ENCODE data around the gene CFAP410.
A peak's percentile ranks its signal among the peaks of the same experiment; 100 is the strongest.

CFAP410 gene

DNA sequence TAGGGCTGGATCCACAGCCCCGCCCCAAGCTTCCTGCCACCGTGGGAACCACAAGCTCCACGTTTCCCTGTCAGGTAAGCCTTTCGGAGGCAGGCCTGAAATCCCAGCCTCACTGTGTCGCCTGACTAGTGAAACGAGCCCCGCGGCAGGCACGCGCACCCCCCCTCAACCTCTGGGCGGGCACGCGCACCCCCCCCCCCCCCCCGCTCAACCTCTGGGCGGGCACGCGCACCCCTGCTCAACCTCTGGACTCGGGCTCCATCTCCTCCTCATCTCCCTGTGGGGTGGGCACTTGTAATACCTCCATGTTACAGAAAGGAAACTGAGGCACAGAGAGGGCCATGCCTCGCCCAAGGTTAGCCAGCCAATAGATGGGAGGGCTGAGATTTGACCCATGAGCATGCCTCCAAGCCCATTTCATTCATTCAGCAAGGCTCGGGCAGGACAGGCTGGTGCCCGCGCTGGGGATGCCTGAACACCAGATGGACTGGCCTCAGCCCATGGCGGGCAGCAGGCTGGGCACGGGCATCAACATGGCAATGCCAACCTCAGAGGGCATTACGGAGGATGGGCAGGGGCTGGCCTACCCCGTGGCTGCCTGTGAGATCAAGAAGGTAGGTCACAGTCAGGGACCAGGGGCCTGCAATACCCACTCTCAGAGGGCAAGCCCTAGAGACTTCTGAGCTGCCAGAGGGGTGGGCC lies 4.7 kb downstream of the CFAP410 start:
- peaks cover 6% of the 10 kb centered on the region for H3K79me1 ChIP-seq (ENCODE audit: low read length)
- H3K27me3 ChIP-seq (ENCODE audit: insufficient read depth, low read length), result no peaks in the 10 kb centered on the region
- no peak overlapping the region for H4K91ac ChIP-seq (ENCODE audit: low read depth, low read length)
- H3K9ac ChIP-seq (ENCODE audit: low read length), result no peak overlapping the region
- H2AFZ ChIP-seq (ENCODE audit: insufficient read depth, low read length, poor library complexity), result no peak overlapping the region
- H3K18ac ChIP-seq (ENCODE audit: low read length), result no peak overlapping the region
- H3K14ac ChIP-seq (ENCODE audit: low read length), result no peak overlapping the region
- H3K27ac ChIP-seq (ENCODE audit: low read depth, low read length), result no peak overlapping the region
- H2BK120ac ChIP-seq (ENCODE audit: insufficient read depth, low read length, poor library complexity), result no peak overlapping the region
- no peak overlapping the region for H3K4me3 ChIP-seq (ENCODE audit: low read depth, low read length)
- no peak overlapping the region for H4K8ac ChIP-seq (ENCODE audit: low read depth, low read length)
- H3K23ac ChIP-seq (ENCODE audit: low read length), result no peak overlapping the region
- peaks cover 8 to 11% of the 10 kb centered on the region in 2 experiments for H3K36me3 ChIP-seq (ENCODE audit: control insufficient read depth in 1 of 2, insufficient read depth in 2 of 2, low read length in 2 of 2)
- no peaks in the 10 kb centered on the region for H3K9me3 ChIP-seq (ENCODE audit: insufficient read depth, low read depth, low read length)
- H2BK5ac ChIP-seq (ENCODE audit: low read depth, low read length, poor library complexity), result no peak overlapping the region
- H2BK12ac ChIP-seq (ENCODE audit: low read length), result no peak overlapping the region
- peak in 1 of 2 donors; percentile 34 for DNase-seq
- no peak overlapping the region for H2AK5ac ChIP-seq (ENCODE audit: low read length)
- H3K4me1 ChIP-seq (ENCODE audit: control insufficient read depth in 1 of 2, insufficient read depth in 2 of 2, low read length in 2 of 2), result peaks cover 4% of the 10 kb centered on the region in 2 experiments
- no peak overlapping the region for H4K12ac ChIP-seq (ENCODE audit: low read depth, low read length)
- H3K79me2 ChIP-seq (ENCODE audit: control insufficient read depth, insufficient read depth, low read length, poor library complexity), result peaks cover 4% of the 10 kb centered on the region
- H3K4ac ChIP-seq (ENCODE audit: low read depth, low read length), result no peak overlapping the region
- H3K4me2 ChIP-seq (ENCODE audit: low read length), result no peak overlapping the region
- WGBS (ENCODE audit: extremely low coverage, insufficient coverage, insufficient read length), result no CpG with 5 or more reads among the region's 26 CpGs

DNA sequence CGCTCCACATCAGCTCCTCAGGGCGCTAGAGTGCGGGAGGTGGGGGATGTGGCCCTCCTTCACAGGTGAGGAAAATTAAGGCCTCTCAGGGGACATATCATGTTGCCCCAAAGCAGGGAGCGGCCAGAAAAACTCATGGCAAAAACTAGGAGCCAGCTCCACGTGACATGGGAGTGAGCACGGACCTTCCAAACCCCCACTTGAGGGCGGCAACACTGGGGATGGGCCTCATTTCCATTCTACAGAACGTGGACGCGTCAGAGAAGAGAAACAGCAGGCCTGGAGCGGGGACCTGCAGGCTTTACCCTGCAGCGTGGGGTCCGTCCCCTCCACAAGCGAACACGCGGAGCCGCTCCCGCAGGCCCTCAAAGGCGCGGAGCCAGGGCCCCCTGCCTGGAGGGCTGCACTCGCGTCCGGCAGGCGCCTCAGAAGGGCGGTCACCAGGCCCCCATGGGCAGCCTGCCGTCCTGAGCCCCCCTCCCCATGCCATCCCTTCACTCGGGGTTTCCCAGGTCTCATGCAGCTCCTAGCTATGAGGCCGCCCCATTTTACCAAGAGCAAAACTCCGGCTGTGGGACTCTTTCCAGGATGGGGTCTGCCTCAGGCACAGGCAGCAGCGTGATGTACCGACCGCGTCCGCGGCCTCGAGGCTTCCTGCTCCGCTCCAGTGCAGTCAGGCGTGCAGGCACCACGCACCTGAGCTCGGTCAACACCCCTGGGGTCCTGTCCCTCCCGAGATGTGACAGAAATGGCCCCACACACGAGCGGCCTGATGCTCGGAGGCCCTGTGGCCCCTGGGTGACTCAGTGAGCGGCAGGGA lies 5.5 kb downstream of the CFAP410 start:
- no peak for DNase-seq
- Histone ChIP-seq H3K36me3 (ENCODE audit: control insufficient read depth in 1 of 2, insufficient read depth in 2 of 2, low read length in 2 of 2) (peaks cover 8 to 11% of the 10 kb centered on the region in 2 experiments), H4K12ac (ENCODE audit: low read depth, low read length) (no peak overlapping the region), H4K8ac (ENCODE audit: low read depth, low read length) (no peak overlapping the region), H3K18ac (ENCODE audit: low read length) (no peak overlapping the region), H3K23ac (ENCODE audit: low read length) (no peak overlapping the region), H3K14ac (ENCODE audit: low read length) (no peak overlapping the region), H3K9me3 (ENCODE audit: insufficient read depth, low read depth, low read length) (no peaks in the 10 kb centered on the region), H2AFZ (ENCODE audit: insufficient read depth, low read length, poor library complexity) (no peak overlapping the region), H2BK5ac (ENCODE audit: low read depth, low read length, poor library complexity) (no peak overlapping the region), H2BK120ac (ENCODE audit: insufficient read depth, low read length, poor library complexity) (no peak overlapping the region), H3K79me2 (ENCODE audit: control insufficient read depth, insufficient read depth, low read length, poor library complexity) (no peaks in the 10 kb centered on the region), H4K91ac (ENCODE audit: low read depth, low read length) (no peak overlapping the region), H3K9ac (ENCODE audit: low read length) (no peak overlapping the region), H3K27me3 (ENCODE audit: insufficient read depth, low read length) (no peaks in the 10 kb centered on the region), H3K4me3 (ENCODE audit: low read depth, low read length) (no peak overlapping the region), H2AK5ac (ENCODE audit: low read length) (no peak overlapping the region), H3K4me2 (ENCODE audit: low read length) (no peak overlapping the region), H3K4me1 (ENCODE audit: control insufficient read depth in 1 of 2, insufficient read depth in 2 of 2, low read length in 2 of 2) (peaks cover 4% of the 10 kb centered on the region in 2 experiments), H3K79me1 (ENCODE audit: low read length) (peaks cover 1% of the 10 kb centered on the region), H3K4ac (ENCODE audit: low read depth, low read length) (no peak overlapping the region), H3K27ac (ENCODE audit: low read depth, low read length) (no peak overlapping the region), H2BK12ac (ENCODE audit: low read length) (no peak overlapping the region)
- WGBS (ENCODE audit: extremely low coverage, insufficient coverage, insufficient read length), result no CpG with 5 or more reads among the region's 45 CpGs

- no peak overlapping the region for H3K4ac ChIP-seq (ENCODE audit: low read depth, low read length)
- no peaks in the 10 kb centered on the region for H3K27me3 ChIP-seq (ENCODE audit: insufficient read depth, low read length)
- H3K9ac ChIP-seq (ENCODE audit: low read length), result no peak overlapping the region
- no peak overlapping the region for H4K91ac ChIP-seq (ENCODE audit: low read depth, low read length)
- H4K12ac ChIP-seq (ENCODE audit: low read depth, low read length), result no peak overlapping the region
- H3K79me2 ChIP-seq (ENCODE audit: control insufficient read depth, insufficient read depth, low read length, poor library complexity), result no peaks in the 10 kb centered on the region
- no CpG with 5 or more reads among the region's 22 CpGs for WGBS (ENCODE audit: extremely low coverage, insufficient coverage, insufficient read length)
- H2BK12ac ChIP-seq (ENCODE audit: low read length), result no peak overlapping the region
- H2BK5ac ChIP-seq (ENCODE audit: low read depth, low read length, poor library complexity), result no peak overlapping the region
- no peak overlapping the region for H4K8ac ChIP-seq (ENCODE audit: low read depth, low read length)
- no peak overlapping the region for H3K14ac ChIP-seq (ENCODE audit: low read length)
- H3K4me3 ChIP-seq (ENCODE audit: low read depth, low read length), result no peak overlapping the region
- no peak overlapping the region for H2AK5ac ChIP-seq (ENCODE audit: low read length)
- no peak overlapping the region for H3K4me2 ChIP-seq (ENCODE audit: low read length)
- DNase-seq, result no peak
- H3K18ac ChIP-seq (ENCODE audit: low read length), result no peak overlapping the region
- H3K79me1 ChIP-seq (ENCODE audit: low read length), result no peaks in the 10 kb centered on the region
- no peaks in the 10 kb centered on the region for H3K9me3 ChIP-seq (ENCODE audit: insufficient read depth, low read depth, low read length)
- H3K27ac ChIP-seq (ENCODE audit: low read depth, low read length), result no peak overlapping the region
- no peak overlapping the region for H3K23ac ChIP-seq (ENCODE audit: low read length)
- H3K4me1 ChIP-seq (ENCODE audit: control insufficient read depth in 1 of 2, insufficient read depth in 2 of 2, low read length in 2 of 2), result no peaks in the 10 kb centered on the region
- H2BK120ac ChIP-seq (ENCODE audit: insufficient read depth, low read length, poor library complexity), result no peak overlapping the region
- no peak overlapping the region for H2AFZ ChIP-seq (ENCODE audit: insufficient read depth, low read length, poor library complexity)
- H3K36me3 ChIP-seq (ENCODE audit: control insufficient read depth in 1 of 2, insufficient read depth in 2 of 2, low read length in 2 of 2), result peaks cover 8 to 11% of the 10 kb centered on the region in 2 experiments
Measured at GRCh38 chr21:44332965-44333364, 6.2 kb downstream of the CFAP410 start.

DNA sequence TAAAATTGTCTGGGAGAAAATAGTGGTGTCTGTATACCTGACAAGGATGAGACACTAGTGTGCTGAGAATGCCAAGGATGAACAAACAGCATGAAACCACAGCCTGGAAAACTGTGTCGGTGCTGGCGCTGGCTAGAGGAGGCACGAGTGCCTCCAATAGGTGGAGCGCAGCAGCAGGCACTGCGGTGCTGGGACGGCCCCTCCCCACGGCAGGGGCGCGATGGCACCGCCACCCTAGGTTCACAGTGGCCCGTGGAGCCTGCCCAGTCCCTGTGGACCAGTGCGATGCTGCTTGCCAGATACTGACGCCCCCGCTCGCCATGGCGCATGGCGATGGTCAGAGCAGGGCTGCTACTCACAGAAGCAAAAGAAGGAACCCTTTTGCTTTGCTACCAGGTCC lies 6.8 kb downstream of the CFAP410 start:
- Histone ChIP-seq H3K9me3 (ENCODE audit: insufficient read depth, low read depth, low read length) (no peaks in the 10 kb centered on the region), H3K4me2 (ENCODE audit: low read length) (no peak overlapping the region), H3K9ac (ENCODE audit: low read length) (no peak overlapping the region), H2BK12ac (ENCODE audit: low read length) (no peak overlapping the region), H3K36me3 (ENCODE audit: control insufficient read depth in 1 of 2, insufficient read depth in 2 of 2, low read length in 2 of 2) (peaks cover 12 to 17% of the 10 kb centered on the region in 2 experiments), H4K91ac (ENCODE audit: low read depth, low read length) (no peak overlapping the region), H3K18ac (ENCODE audit: low read length) (no peak overlapping the region), H3K27me3 (ENCODE audit: insufficient read depth, low read length) (no peaks in the 10 kb centered on the region), H4K8ac (ENCODE audit: low read depth, low read length) (no peak overlapping the region), H3K14ac (ENCODE audit: low read length) (no peak overlapping the region), H3K79me2 (ENCODE audit: control insufficient read depth, insufficient read depth, low read length, poor library complexity) (no peaks in the 10 kb centered on the region), H2AFZ (ENCODE audit: insufficient read depth, low read length, poor library complexity) (no peak overlapping the region), H3K27ac (ENCODE audit: low read depth, low read length) (no peak overlapping the region), H3K4ac (ENCODE audit: low read depth, low read length) (no peak overlapping the region), H2BK5ac (ENCODE audit: low read depth, low read length, poor library complexity) (no peak overlapping the region), H3K4me3 (ENCODE audit: low read depth, low read length) (no peak overlapping the region), H2BK120ac (ENCODE audit: insufficient read depth, low read length, poor library complexity) (no peak overlapping the region), H4K12ac (ENCODE audit: low read depth, low read length) (no peak overlapping the region), H3K4me1 (ENCODE audit: control insufficient read depth in 1 of 2, insufficient read depth in 2 of 2, low read length in 2 of 2) (no peaks in the 10 kb centered on the region), H3K79me1 (ENCODE audit: low read length) (no peaks in the 10 kb centered on the region), H3K23ac (ENCODE audit: low read length) (no peak overlapping the region), H2AK5ac (ENCODE audit: low read length) (no peak overlapping the region)
- DNase-seq, result no peak
- no CpG with 5 or more reads among the region's 17 CpGs for WGBS (ENCODE audit: extremely low coverage, insufficient coverage, insufficient read length)

All from trophoblast cell (in vitro differentiated cells and primary cell).